ENCODE data around the gene GLI1.
"Not testable (repeated sequence)": the region's sequence is repeated elsewhere in the genome, so short reads cannot be mapped to it uniquely, and the experiment has no call there.

The GLI1 gene

GRCh38 chr12:57500213-57500612 is 40.6 kb downstream of the GLI1 start:
- no peak for DNase-seq

- not testable (repeated sequence) for DNase-seq
Observed at GRCh38 chr12:57502311-57502969, 42.9 kb downstream of the GLI1 start.

GRCh38 chr12:57506541-57506940 is 47.0 kb downstream of the GLI1 start:
- DNase-seq: not testable (repeated sequence)

- DNase-seq: not testable (repeated sequence)
Observed at GRCh38 chr12:57507796-57508195, 48.2 kb downstream of the GLI1 start.

- no peak for DNase-seq
Observed at GRCh38 chr12:57511161-57511560, 51.6 kb downstream of the GLI1 start.

GRCh38 chr12:57511588-57512325 is 52.2 kb downstream of the GLI1 start:
- DNase-seq: no peak

GRCh38 chr12:57512665-57513064 is 53.1 kb downstream of the GLI1 start:
- DNase-seq: no peak

- DNase-seq: no peak
Observed at GRCh38 chr12:57513266-57513665, 53.7 kb downstream of the GLI1 start.

GRCh38 chr12:57513677-57514076 is 54.1 kb downstream of the GLI1 start:
- not testable (repeated sequence) for DNase-seq

- not testable (repeated sequence) for DNase-seq
Observed at GRCh38 chr12:57514246-57514645, 54.7 kb downstream of the GLI1 start.

GRCh38 chr12:57514720-57515407 is 55.3 kb downstream of the GLI1 start:
- DNase-seq: no peak

GRCh38 chr12:57515408-57515933 is 55.9 kb downstream of the GLI1 start:
- no peak for DNase-seq

GRCh38 chr12:57515934-57516541 is 56.5 kb downstream of the GLI1 start:
- no peak for DNase-seq

GRCh38 chr12:57516617-57517153 is 57.1 kb downstream of the GLI1 start:
- no peak for DNase-seq

GRCh38 chr12:57517187-57517586 is 57.6 kb downstream of the GLI1 start:
- DNase-seq: no peak

GRCh38 chr12:57517718-57518117 is 58.1 kb downstream of the GLI1 start:
- DNase-seq: not testable (repeated sequence)

GRCh38 chr12:57518176-57518919 is 58.8 kb downstream of the GLI1 start:
- DNase-seq: no peak

GRCh38 chr12:57518920-57519795 is 59.6 kb downstream of the GLI1 start:
- DNase-seq: peak; percentile 28

GRCh38 chr12:57519796-57520052 is 60.1 kb downstream of the GLI1 start:
- peak; percentile 30 for DNase-seq

GRCh38 chr12:57520053-57520818 is 60.7 kb downstream of the GLI1 start, which contains the start of gene DDIT3:
DDIT3 (minus strand) TSS chr12:57520514; CDS start chr12:57517406, 3,108 bp downstream.
- peak; percentile 100 for DNase-seq

Measured in activated CD4-positive, alpha-beta T cell treated with anti-CD3 and anti-CD28 coated beads, Interleukin-2, amount 50 U/mL, for 16 hours (primary cell).